ENCODE measurements around the gene GPA33. TPM values are rescaled to one million over a fixed set of nuclear protein-coding genes. Genes with fewer than 3 reads are reported as not detected.

The GPA33 gene
- total and polyA plus RNA-seq, 2 donors from 2014 or later, result 0.28 TPM; not detected in 1

DNA sequence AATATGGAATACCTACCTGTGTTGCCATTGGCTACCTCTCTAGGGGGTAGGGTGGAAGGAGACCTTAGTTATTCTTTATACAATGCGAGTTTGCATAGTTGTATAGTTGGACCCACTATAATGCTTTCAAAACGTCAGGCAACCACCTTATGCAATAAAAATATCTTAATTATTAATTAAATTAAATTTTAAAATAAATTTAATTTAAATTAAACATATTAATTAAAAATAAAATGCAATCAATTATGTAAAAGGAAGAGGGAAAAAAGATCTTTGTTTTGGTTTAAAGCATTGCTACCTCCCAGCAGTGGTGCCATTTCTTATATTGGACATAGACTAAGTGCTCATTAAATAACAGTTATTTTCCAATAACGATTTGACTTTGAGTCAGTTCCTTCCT lies 22.3 kb downstream of the GPA33 start:
- no peaks in the 10 kb centered on the region for H3K27me3 ChIP-seq (ENCODE audit: control insufficient read depth, insufficient read depth, low read length)
- H3K27ac ChIP-seq (ENCODE audit: low read depth in 2 of 2, low read length in 2 of 2), result no peak overlapping the region
- H3K9me3 ChIP-seq (ENCODE audit: control insufficient read depth in 2 of 3, insufficient read depth in 1 of 3, low read length in 3 of 3), result no peaks in the 10 kb centered on the region
- peak; percentile 39 for FAIRE-seq
- intact Hi-C loops (cut with DNase I), result loop anchor here (10.0 kb wide), 1 partner anchor 377 kb away; no protein-coding TSS in a partner anchor
- peaks cover 0 to 4% (median 0%) of the 10 kb centered on the region in 3 donors for H3K4me1 ChIP-seq (ENCODE audit: control insufficient read depth in 2 of 3, insufficient read depth in 2 of 3, low read depth in 1 of 3, low read length in 3 of 3)
- H3K4me3 ChIP-seq (ENCODE audit: low read length in 3 of 3), result no peak overlapping the region
- no peak overlapping the region for H3K9ac ChIP-seq (ENCODE audit: low read length in 3 of 3)
- TF ChIP-seq, protein P1, sequence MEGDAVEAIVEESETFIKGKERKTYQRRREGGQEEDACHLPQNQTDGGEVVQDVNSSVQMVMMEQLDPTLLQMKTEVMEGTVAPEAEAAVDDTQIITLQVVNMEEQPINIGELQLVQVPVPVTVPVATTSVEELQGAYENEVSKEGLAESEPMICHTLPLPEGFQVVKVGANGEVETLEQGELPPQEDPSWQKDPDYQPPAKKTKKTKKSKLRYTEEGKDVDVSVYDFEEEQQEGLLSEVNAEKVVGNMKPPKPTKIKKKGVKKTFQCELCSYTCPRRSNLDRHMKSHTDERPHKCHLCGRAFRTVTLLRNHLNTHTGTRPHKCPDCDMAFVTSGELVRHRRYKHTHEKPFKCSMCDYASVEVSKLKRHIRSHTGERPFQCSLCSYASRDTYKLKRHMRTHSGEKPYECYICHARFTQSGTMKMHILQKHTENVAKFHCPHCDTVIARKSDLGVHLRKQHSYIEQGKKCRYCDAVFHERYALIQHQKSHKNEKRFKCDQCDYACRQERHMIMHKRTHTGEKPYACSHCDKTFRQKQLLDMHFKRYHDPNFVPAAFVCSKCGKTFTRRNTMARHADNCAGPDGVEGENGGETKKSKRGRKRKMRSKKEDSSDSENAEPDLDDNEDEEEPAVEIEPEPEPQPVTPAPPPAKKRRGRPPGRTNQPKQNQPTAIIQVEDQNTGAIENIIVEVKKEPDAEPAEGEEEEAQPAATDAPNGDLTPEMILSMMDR (IDR thresholded peaks at IDR 0.05; ENCODE audit: borderline replicate concordance, extremely low read depth, insufficient read depth), result no peak
- H3K36me3 ChIP-seq (ENCODE audit: control insufficient read depth in 2 of 3, insufficient read depth in 3 of 3, low read length in 3 of 3), result no peaks in the 10 kb centered on the region
- no peak for DNase-seq

DNA sequence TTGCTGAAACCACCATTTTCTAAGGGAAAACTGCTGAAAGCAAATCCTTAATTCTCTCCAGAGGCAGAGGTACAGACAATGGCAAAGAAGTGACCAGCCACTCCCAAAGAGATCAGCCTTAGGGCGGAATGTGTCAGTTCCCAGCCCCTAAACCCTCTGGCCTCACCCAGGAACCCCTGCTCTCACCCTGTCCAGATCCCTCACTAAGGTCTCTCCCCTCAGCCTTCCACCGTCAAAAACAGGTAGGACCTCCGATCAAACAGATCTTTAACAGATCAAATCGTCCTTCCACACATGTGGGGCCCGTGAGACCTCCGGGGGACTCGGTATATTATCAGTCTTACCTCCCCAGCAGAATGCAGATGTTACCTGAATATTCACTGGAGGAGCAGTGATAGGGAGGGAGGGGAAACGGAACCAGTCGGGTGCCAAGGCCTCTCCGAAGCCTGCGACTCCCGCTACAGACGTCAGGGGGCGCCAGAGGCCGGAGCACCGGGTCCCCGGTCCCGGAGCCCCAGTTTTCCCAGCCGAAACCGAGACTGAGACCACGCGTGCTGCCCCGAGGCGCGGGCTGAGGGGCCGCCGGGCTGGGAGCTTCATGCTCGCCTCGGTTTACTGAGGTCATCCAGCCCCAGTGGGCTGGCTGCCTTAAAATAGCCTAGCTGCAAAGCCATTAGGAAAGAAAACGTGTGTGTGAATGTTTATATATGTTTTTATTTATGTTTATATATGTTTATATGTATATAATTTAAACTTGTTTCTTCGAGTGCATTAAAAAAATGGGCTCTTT lies 23.6 kb downstream of the GPA33 start:
- no peaks in the 10 kb centered on the region for H3K27me3 ChIP-seq (ENCODE audit: control insufficient read depth, insufficient read depth, low read length)
- H3K27ac ChIP-seq (ENCODE audit: low read depth in 2 of 2, low read length in 2 of 2), result no peak overlapping the region
- FAIRE-seq (no peak), DNase-seq (peak; percentile 78 to 91 (median 87))
- intact Hi-C loops (cut with DNase I), result loop anchor here (10.0 kb wide), 1 partner anchor 378 kb away; no protein-coding TSS in a partner anchor
- no peaks in the 10 kb centered on the region for H3K9me3 ChIP-seq (ENCODE audit: control insufficient read depth in 2 of 3, insufficient read depth in 1 of 3, low read length in 3 of 3)
- TF ChIP-seq, protein P1 (IDR thresholded peaks at IDR 0.05; ENCODE audit: borderline replicate concordance, extremely low read depth, insufficient read depth), result peak; percentile 85
- peak overlapping the region in 1 of 3 donors; percentile 26 for H3K9ac ChIP-seq (ENCODE audit: low read length in 3 of 3)
- no peak overlapping the region for H3K4me3 ChIP-seq (ENCODE audit: low read length in 3 of 3)
- peaks cover 0 to 4% (median 0%) of the 10 kb centered on the region in 3 donors for H3K4me1 ChIP-seq (ENCODE audit: control insufficient read depth in 2 of 3, insufficient read depth in 2 of 3, low read depth in 1 of 3, low read length in 3 of 3)
- no peaks in the 10 kb centered on the region for H3K36me3 ChIP-seq (ENCODE audit: control insufficient read depth in 2 of 3, insufficient read depth in 3 of 3, low read length in 3 of 3)

DNA sequence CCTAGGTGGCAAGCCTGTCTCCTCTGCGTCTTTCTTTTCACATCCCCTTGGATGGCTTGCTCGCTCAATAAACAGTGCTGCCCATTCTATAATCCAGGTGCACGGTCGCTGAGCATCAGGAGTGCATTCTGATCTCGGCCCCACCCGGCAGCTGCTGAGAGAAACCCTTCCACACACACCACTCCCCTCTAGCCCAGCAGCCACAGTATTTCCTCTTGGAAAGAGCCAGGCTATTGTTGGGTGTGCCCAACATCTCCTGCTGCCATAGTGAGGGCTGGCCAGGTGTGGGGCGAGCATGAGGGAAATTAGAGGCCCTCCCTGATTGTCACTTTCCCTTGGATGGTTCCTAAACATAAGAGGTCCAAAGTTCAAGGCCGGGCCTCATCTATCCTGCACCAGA lies 24.7 kb downstream of the GPA33 start:
- intact Hi-C loops (cut with DNase I), result loop anchor here (10.0 kb wide), 1 partner anchor 379 kb away; no protein-coding TSS in a partner anchor
- Histone ChIP-seq H3K9ac (ENCODE audit: low read length in 3 of 3) (no peak overlapping the region), H3K27ac (ENCODE audit: low read depth in 2 of 2, low read length in 2 of 2) (no peak overlapping the region), H3K4me1 (ENCODE audit: control insufficient read depth in 2 of 3, insufficient read depth in 2 of 3, low read depth in 1 of 3, low read length in 3 of 3) (peaks cover 0 to 4% (median 0%) of the 10 kb centered on the region in 3 donors), H3K9me3 (ENCODE audit: control insufficient read depth in 2 of 3, insufficient read depth in 1 of 3, low read length in 3 of 3) (no peaks in the 10 kb centered on the region), H3K36me3 (ENCODE audit: control insufficient read depth in 2 of 3, insufficient read depth in 3 of 3, low read length in 3 of 3) (no peaks in the 10 kb centered on the region), H3K27me3 (ENCODE audit: control insufficient read depth, insufficient read depth, low read length) (no peaks in the 10 kb centered on the region), H3K4me3 (ENCODE audit: low read length in 3 of 3) (no peak overlapping the region)
- DNase-seq, result no peak
- no peak for FAIRE-seq
- TF ChIP-seq, protein P1 (IDR thresholded peaks at IDR 0.05; ENCODE audit: borderline replicate concordance, extremely low read depth, insufficient read depth), result no peak

Measured in kidney (tissue), 14 donors.